ENCODE measurements around the gene TJP3. TPM values are rescaled to one million over a fixed set of nuclear protein-coding genes. Genes with fewer than 3 reads are reported as not detected.

The TJP3 gene
- total RNA-seq, 1 donor from 2014 or later = not detected

DNA sequence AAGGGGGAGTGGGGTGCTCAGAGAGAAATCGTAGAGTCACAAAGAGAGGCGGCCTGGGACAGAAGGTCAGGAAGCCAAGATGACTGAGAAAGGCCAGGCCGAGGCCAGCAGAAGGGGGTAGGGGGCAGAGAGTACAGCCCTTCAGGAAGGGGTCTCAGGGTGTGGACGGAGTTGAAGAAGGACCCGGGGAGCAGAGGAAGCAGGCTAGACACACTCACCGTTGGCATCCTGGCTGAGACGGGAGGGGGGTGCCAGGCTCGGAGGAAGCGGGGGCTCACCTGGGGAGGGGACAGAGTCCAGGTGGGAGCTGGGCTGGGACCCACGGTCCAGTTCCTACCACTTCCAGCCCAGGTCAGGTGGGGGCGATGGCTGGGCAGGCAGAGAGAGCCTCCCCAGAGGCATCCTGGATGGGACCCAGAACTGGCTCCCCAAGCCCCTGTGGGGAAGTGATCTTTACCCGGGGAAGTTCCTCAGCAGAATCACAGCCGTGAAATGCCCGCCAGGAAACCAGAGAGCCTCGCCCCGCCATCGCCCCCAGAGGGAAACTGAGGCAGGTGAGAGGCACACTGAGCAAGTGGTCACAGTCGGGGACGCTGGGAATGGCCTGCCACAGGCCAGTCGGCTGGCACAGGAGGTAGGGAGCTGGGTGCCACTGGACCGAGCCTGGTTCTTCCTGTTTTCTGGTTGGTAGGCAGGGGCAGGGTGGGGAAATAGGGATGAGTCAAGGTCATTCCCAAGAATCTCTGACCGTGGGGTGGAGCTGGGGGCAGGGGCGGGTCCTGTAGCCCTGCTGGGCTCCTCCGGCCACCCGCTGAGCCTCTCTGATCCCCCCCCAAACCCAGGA lies 76.6 kb downstream of the TJP3 start:
- DNase-seq (ENCODE audit: low read depth in 2 of 2) = no peak

DNA sequence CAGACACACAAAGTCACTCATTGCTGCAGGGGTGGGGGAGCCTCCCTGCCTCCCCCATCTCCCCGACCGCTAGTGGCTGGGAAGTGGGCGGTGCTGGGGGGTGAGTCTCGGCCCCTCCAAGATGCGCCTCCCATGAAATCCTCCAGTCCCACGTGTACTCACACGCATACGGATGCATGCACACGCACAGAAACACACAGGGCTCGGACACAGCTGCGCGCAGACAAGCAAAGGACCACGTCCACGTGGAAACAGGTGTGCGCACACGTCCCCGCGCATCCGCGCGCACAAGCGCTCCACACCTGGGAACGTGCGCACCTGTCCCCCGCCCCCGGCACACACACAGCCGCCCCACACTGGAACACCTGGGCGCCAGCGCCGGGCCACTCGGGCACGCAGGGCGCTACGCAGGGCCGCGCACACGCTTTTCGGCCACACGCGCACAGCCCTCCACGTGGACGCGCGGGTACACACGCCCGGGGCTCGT lies 77.3 kb downstream of the TJP3 start:
- no peak for DNase-seq (ENCODE audit: low read depth in 2 of 2)

GRCh38 chr19:3785938-3786824 lies 78.0 kb downstream of the TJP3 start, which contains the start of gene MATK:
MATK (minus strand) TSS chr19:3786381; CDS start chr19:3785135, 1,246 bp downstream.
- DNase-seq (ENCODE audit: low read depth in 2 of 2) = no peak

- DNase-seq (ENCODE audit: low read depth in 2 of 2) = no peak
These were observed 81.0 kb downstream of the TJP3 start for GRCh38 chr19:3788996-3789778.

- no peak for DNase-seq (ENCODE audit: low read depth in 2 of 2)
These were observed 82.1 kb downstream of the TJP3 start for GRCh38 chr19:3790209-3790734.

- DNase-seq (ENCODE audit: low read depth in 2 of 2) = no peak
These were observed 82.8 kb downstream of the TJP3 start for GRCh38 chr19:3790941-3791340.

- DNase-seq (ENCODE audit: low read depth in 2 of 2) = no peak
These were observed 83.9 kb downstream of the TJP3 start for GRCh38 chr19:3792114-3792513.

- no peak for DNase-seq (ENCODE audit: low read depth in 2 of 2)
These were observed 85.6 kb downstream of the TJP3 start for GRCh38 chr19:3793799-3794198.

DNA sequence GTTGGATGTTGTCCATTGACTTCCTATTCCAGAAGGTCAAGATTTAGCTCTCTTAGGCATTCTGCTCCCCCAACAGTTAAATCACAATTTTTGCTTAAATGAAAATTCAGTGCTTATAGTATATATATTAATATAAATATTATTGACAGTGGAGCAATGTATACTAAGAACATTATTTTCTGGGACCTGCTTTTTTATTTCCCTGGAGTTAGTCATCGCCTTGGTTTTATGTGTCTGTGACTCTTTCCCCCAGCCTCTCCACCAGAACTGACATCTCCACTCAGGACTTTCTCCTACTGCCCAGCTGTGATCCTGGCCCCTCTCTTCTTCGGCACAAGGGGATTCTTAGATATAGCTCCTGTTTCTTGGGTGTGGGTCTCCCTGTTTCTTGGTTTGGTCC lies 88.2 kb downstream of the TJP3 start:
- no peak for DNase-seq (ENCODE audit: low read depth in 2 of 2)

GRCh38 chr19:3798137-3798536 lies 90.0 kb downstream of the TJP3 start:
- DNase-seq (ENCODE audit: low read depth in 2 of 2) = no peak

Other genes with a start within 250 kb of the TJP3 start
- not detected in 2 replicates for gene SMIM24, start 227.9 kb upstream of the TJP3 start, total RNA-seq
- gene SMIM44, start 224.9 kb upstream of the TJP3 start, total RNA-seq = not detected in 2 replicates
- gene DOHH, start 207.7 kb upstream of the TJP3 start, total RNA-seq = 6.8 and 10.1 TPM in 2 replicates
- 21.1 and 25.2 TPM in 2 replicates for gene FZR1, start 202.1 kb upstream of the TJP3 start, total RNA-seq
- gene TEKTIP1, start 169.2 kb upstream of the TJP3 start, total RNA-seq = not detected in 2 replicates
- gene MFSD12, start 150.8 kb upstream of the TJP3 start, total RNA-seq = 47.5 and 84.7 TPM in 2 replicates
- 59.1 and 60.5 TPM in 2 replicates for gene HMG20B, start 135.4 kb upstream of the TJP3 start, total RNA-seq
- gene GIPC3, start 122.9 kb upstream of the TJP3 start, total RNA-seq = 0.20 and 0.65 TPM in 2 replicates
- 0.99 and 1.5 TPM in 2 replicates for gene TBXA2R, start 101.5 kb upstream of the TJP3 start, total RNA-seq
- gene CACTIN, start 81.6 kb upstream of the TJP3 start, total RNA-seq = 15.3 and 21.6 TPM in 2 replicates
- 19.0 and 28.0 TPM in 2 replicates for gene PIP5K1C, start 7.9 kb upstream of the TJP3 start, total RNA-seq
- 9.2 and 20.6 TPM in 2 replicates for gene APBA3, start 53.3 kb downstream of the TJP3 start, total RNA-seq
- gene MRPL54, start 54.3 kb downstream of the TJP3 start, total RNA-seq = 61.1 and 61.2 TPM in 2 replicates
- gene RAX2, start 63.8 kb downstream of the TJP3 start, total RNA-seq = not detected in 2 replicates
- gene MATK, start 78.0 kb downstream of the TJP3 start, total RNA-seq = 0.20 and 0.22 TPM in 2 replicates
- gene ZFR2, start 160.7 kb downstream of the TJP3 start, total RNA-seq = not detected in 2 replicates
- gene ATCAY, start 172.3 kb downstream of the TJP3 start, total RNA-seq = not detected in 2 replicates
- not detected in 2 replicates for gene NMRK2, start 224.7 kb downstream of the TJP3 start, total RNA-seq

Data from lung microvascular endothelial cell (primary cell).